WTC11 (cell line): ENCODE results near the gene NLRP14. TPM values are rescaled to one million over a fixed set of nuclear protein-coding genes. Genes with fewer than 3 reads are reported as not detected.

Experiments
- ATAC-seq: fragments of 200-7000 bp; cut with Tn5 transposase; 2 replicates; pipeline ENCODE4 v1.10.0; 2021; ENCODE audit warnings: mild to moderate bottlenecking, moderate library complexity
- CTCF ChIA-PET: fragments of 300-600 bp; sonication (Branson Sonifier 250); formaldehyde crosslinking; loops from one replicate; lab custom pipeline; 2021; ENCODE audit warnings: antibody characterized with exemption; lab: Charles Lee
- POLR2A ChIA-PET: fragments of 350-600 bp; sonication (Branson Sonifier 250); formaldehyde crosslinking; loops from one replicate; lab custom pipeline; 2021; ENCODE audit warnings: antibody characterized with exemption; lab: Charles Lee
- DNase-seq: peaks from one replicate; pipeline ENCODE4 v3.0.0; 2021; ENCODE audit warnings: low spot score
- H3K27ac Mint-ChIP-seq: 2 replicates; pipeline ENCODE4 v1.8.0; 2021; ENCODE audit warnings: mixed read lengths
- H3K27me3 Mint-ChIP-seq: 2 replicates; pipeline ENCODE4 v1.8.0; 2021; ENCODE audit warnings: low read depth, mild to moderate bottlenecking, moderate library complexity, mixed read lengths
- H3K36me3 Mint-ChIP-seq: 2 replicates; pipeline ENCODE4 v1.8.0; 2021; ENCODE audit warnings: mixed read lengths
- H3K4me1 Mint-ChIP-seq: 2 replicates; pipeline ENCODE4 v1.8.0; 2022; ENCODE audit warnings: mixed read lengths
- H3K4me3 Mint-ChIP-seq: 2 replicates; pipeline ENCODE4 v1.8.0; 2021; ENCODE audit warnings: mild to moderate bottlenecking, moderate library complexity, mixed read lengths
- H3K9me3 Mint-ChIP-seq: 2 replicates; pipeline ENCODE4 v1.8.0; 2021; ENCODE audit warnings: mixed read lengths
- CREB1 ChIP-seq: sonication (generic); formaldehyde crosslinking; IDR thresholded peaks from 2 replicates; pipeline ENCODE4 v1.8.0; 2023; ENCODE audit warnings: mild to moderate bottlenecking, missing genetic modification reagents
- CREM ChIP-seq: sonication (generic); formaldehyde crosslinking; IDR thresholded peaks from 2 replicates; pipeline ENCODE4 v1.8.1; 2022; ENCODE audit warnings: mild to moderate bottlenecking, missing genetic modification reagents, moderate library complexity
- GABPB1 ChIP-seq: sonication (generic); formaldehyde crosslinking; IDR thresholded peaks from 2 replicates; pipeline ENCODE4 v1.8.1; 2023; ENCODE audit warnings: mild to moderate bottlenecking, missing genetic modification reagents
- GRHL2 ChIP-seq: fragments of 250-450 bp; sonication (Bioruptor Pico); IDR thresholded peaks from 2 replicates; pipeline ENCODE4 v1.8.0; 2022; ENCODE audit warnings: mild to moderate bottlenecking, moderate library complexity; ENCODE audit not compliant: insufficient replicate concordance, severe bottlenecking
- JAZF1 ChIP-seq: fragments of 250-450 bp; sonication (Bioruptor Pico); IDR thresholded peaks from 2 replicates; pipeline ENCODE4 v1.9.0; 2021; ENCODE audit warnings: moderate library complexity, mild to moderate bottlenecking, inconsistent platforms
- JUN ChIP-seq: sonication (generic); formaldehyde crosslinking; IDR thresholded peaks from 2 replicates; pipeline ENCODE4 v1.8.0; 2023; ENCODE audit warnings: mild to moderate bottlenecking, missing genetic modification reagents
- NR2C2 ChIP-seq: sonication (generic); formaldehyde crosslinking; IDR thresholded peaks from 2 replicates; pipeline ENCODE4 v1.8.0; 2022; ENCODE audit warnings: mild to moderate bottlenecking, missing genetic modification reagents
- NR3C1 ChIP-seq: sonication (generic); formaldehyde crosslinking; conservative IDR thresholded peaks from 2 replicates; pipeline ENCODE4 v1.8.1; 2023; ENCODE audit warnings: low read depth, mild to moderate bottlenecking, missing genetic modification reagents
- TP53 ChIP-seq: sonication (generic); formaldehyde crosslinking; IDR thresholded peaks from 2 replicates; pipeline ENCODE4 v1.8.1; 2023; ENCODE audit warnings: mild to moderate bottlenecking, missing genetic modification reagents
- ZNF219 ChIP-seq: sonication (generic); formaldehyde crosslinking; IDR thresholded peaks from 2 replicates; pipeline ENCODE4 v1.8.0; 2023; ENCODE audit warnings: missing genetic modification reagents, mild to moderate bottlenecking, borderline replicate concordance
- ZNF396 ChIP-seq: fragments of 250-450 bp; sonication (Bioruptor Pico); IDR thresholded peaks from 2 replicates; pipeline ENCODE4 v1.8.0; 2021; ENCODE audit warnings: mild to moderate bottlenecking, moderate library complexity, borderline replicate concordance
- ZNF416 ChIP-seq: fragments of 250-450 bp; sonication (Bioruptor Pico); IDR thresholded peaks from 2 replicates; pipeline ENCODE4 v1.9.0; 2021; ENCODE audit warnings: mild to moderate bottlenecking, inconsistent platforms
- total RNA-seq: library from RNA; stranded (reverse); gene quantifications from 3 replicates; pipeline ENCODE4 v1.2.3, GENCODE V29; 2021
- TF ChIP-seq, protein P1 (sequence below): fragments of 250-450 bp; sonication (Bioruptor Pico); IDR thresholded peaks from 2 replicates; pipeline ENCODE4 v1.9.0; 2021; ENCODE audit warnings: mild to moderate bottlenecking, borderline replicate concordance
- TF ChIP-seq, protein P2 (sequence below): sonication (generic); formaldehyde crosslinking; IDR thresholded peaks from 2 replicates; pipeline ENCODE4 v1.8.0; 2022; ENCODE audit warnings: mild to moderate bottlenecking, missing genetic modification reagents
- TF ChIP-seq, protein P3 (sequence below): sonication (generic); formaldehyde crosslinking; IDR thresholded peaks from 2 replicates; pipeline ENCODE4 v1.8.1; 2023; ENCODE audit warnings: mild to moderate bottlenecking, missing genetic modification reagents
- TF ChIP-seq, protein P4 (sequence below): sonication (generic); formaldehyde crosslinking; IDR thresholded peaks from 2 replicates; pipeline ENCODE4 v1.8.1; 2022; ENCODE audit warnings: low read depth, mild to moderate bottlenecking, moderate library complexity, missing genetic modification reagents, borderline replicate concordance
- TF ChIP-seq, protein P5 (sequence below): sonication (generic); formaldehyde crosslinking; IDR thresholded peaks from 2 replicates; pipeline ENCODE4 v1.8.0; 2023; ENCODE audit warnings: mild to moderate bottlenecking, missing genetic modification reagents

The NLRP14 gene
- total RNA-seq, 1 experiment from 2014 or later, result 0.07 TPM

DNA sequence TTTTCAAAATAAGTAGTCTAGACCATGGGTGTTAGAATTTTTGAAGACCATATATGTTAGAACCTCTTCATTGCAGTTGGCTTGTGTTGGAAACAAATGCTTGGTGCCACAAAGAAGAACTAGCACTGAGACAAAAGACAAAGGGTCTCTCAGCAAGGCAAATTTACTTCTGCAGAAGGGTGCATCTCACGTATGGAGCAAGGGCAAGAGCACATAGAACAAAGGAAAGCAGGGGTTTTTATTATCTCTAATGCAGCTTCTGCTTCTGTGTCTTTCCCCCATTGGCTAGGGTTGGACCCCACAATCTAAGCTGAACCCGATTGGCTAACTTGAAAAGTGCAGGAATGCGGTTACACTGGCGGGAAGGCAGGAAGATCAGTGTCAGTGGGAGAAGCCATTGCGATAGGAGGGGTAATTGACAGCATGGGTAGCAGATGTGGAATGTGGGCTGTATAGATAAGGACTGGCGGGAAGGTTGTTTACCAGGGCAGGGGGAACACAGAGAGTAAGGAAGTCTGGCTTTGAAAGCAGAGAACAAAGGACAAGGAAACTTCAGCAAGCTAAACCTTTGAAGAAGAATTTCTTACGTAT lies 59.4 kb downstream of the NLRP14 start (continued):
- TF ChIP-seq, protein P1, sequence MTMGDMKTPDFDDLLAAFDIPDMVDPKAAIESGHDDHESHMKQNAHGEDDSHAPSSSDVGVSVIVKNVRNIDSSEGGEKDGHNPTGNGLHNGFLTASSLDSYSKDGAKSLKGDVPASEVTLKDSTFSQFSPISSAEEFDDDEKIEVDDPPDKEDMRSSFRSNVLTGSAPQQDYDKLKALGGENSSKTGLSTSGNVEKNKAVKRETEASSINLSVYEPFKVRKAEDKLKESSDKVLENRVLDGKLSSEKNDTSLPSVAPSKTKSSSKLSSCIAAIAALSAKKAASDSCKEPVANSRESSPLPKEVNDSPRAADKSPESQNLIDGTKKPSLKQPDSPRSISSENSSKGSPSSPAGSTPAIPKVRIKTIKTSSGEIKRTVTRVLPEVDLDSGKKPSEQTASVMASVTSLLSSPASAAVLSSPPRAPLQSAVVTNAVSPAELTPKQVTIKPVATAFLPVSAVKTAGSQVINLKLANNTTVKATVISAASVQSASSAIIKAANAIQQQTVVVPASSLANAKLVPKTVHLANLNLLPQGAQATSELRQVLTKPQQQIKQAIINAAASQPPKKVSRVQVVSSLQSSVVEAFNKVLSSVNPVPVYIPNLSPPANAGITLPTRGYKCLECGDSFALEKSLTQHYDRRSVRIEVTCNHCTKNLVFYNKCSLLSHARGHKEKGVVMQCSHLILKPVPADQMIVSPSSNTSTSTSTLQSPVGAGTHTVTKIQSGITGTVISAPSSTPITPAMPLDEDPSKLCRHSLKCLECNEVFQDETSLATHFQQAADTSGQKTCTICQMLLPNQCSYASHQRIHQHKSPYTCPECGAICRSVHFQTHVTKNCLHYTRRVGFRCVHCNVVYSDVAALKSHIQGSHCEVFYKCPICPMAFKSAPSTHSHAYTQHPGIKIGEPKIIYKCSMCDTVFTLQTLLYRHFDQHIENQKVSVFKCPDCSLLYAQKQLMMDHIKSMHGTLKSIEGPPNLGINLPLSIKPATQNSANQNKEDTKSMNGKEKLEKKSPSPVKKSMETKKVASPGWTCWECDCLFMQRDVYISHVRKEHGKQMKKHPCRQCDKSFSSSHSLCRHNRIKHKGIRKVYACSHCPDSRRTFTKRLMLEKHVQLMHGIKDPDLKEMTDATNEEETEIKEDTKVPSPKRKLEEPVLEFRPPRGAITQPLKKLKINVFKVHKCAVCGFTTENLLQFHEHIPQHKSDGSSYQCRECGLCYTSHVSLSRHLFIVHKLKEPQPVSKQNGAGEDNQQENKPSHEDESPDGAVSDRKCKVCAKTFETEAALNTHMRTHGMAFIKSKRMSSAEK (CRISPR knock-in tag), result no peak
- no peak for TF ChIP-seq ZNF396 (CRISPR knock-in tag)
- no peak for TF ChIP-seq ZNF219 (CRISPR knock-in tag)
- TF ChIP-seq NR2C2, result no peak
- TF ChIP-seq, protein P2, sequence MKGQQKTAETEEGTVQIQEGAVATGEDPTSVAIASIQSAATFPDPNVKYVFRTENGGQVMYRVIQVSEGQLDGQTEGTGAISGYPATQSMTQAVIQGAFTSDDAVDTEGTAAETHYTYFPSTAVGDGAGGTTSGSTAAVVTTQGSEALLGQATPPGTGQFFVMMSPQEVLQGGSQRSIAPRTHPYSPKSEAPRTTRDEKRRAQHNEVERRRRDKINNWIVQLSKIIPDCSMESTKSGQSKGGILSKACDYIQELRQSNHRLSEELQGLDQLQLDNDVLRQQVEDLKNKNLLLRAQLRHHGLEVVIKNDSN, result no peak
- TF ChIP-seq, protein P3, sequence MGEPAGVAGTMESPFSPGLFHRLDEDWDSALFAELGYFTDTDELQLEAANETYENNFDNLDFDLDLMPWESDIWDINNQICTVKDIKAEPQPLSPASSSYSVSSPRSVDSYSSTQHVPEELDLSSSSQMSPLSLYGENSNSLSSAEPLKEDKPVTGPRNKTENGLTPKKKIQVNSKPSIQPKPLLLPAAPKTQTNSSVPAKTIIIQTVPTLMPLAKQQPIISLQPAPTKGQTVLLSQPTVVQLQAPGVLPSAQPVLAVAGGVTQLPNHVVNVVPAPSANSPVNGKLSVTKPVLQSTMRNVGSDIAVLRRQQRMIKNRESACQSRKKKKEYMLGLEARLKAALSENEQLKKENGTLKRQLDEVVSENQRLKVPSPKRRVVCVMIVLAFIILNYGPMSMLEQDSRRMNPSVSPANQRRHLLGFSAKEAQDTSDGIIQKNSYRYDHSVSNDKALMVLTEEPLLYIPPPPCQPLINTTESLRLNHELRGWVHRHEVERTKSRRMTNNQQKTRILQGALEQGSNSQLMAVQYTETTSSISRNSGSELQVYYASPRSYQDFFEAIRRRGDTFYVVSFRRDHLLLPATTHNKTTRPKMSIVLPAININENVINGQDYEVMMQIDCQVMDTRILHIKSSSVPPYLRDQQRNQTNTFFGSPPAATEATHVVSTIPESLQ, result no peak
- no peak for TF ChIP-seq GRHL2
- TF ChIP-seq, all 79 proteins: peak for 0

DNA sequence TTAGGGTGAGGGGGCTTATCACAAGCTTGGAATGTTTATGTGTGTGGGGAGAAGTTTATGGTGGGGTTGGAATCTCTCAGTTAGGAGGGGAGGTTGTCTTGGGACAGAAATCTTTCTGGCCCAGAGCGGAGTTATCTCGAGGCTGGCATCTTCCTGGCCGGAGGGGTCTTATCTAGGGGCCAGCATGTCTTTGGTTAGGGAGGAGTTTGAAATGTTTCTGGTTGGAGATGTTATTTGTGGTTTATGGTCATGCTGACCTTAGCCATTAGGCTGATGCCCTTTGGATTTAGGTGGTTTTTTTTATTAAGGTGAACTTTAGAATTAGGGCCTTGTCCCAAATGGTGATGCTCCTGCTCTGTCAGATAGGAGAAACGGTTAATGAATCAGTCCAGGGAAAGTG lies 60.6 kb downstream of the NLRP14 start:
- H3K4me3 Mint-ChIP-seq, result no peak overlapping the region
- H3K4me1 Mint-ChIP-seq, result peaks cover 25% of the 10 kb centered on the region
- ATAC-seq (no peak), DNase-seq (no peak)
- no peak overlapping the region for H3K27ac Mint-ChIP-seq
- POLR2A ChIA-PET, result no interaction called here
- no peaks in the 10 kb centered on the region; the same call in 1 of the 2 replicates for H3K27me3 Mint-ChIP-seq
- no peak for TF ChIP-seq CREM
- TF ChIP-seq, protein P4, sequence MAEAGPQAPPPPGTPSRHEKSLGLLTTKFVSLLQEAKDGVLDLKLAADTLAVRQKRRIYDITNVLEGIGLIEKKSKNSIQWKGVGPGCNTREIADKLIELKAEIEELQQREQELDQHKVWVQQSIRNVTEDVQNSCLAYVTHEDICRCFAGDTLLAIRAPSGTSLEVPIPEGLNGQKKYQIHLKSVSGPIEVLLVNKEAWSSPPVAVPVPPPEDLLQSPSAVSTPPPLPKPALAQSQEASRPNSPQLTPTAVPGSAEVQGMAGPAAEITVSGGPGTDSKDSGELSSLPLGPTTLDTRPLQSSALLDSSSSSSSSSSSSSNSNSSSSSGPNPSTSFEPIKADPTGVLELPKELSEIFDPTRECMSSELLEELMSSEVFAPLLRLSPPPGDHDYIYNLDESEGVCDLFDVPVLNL (CRISPR knock-in tag), result no peak
- H3K9me3 Mint-ChIP-seq, result peaks cover 41% of the 10 kb centered on the region
- CTCF ChIA-PET, result no interaction called here
- H3K36me3 Mint-ChIP-seq, result peaks cover 31% of the 10 kb centered on the region

DNA sequence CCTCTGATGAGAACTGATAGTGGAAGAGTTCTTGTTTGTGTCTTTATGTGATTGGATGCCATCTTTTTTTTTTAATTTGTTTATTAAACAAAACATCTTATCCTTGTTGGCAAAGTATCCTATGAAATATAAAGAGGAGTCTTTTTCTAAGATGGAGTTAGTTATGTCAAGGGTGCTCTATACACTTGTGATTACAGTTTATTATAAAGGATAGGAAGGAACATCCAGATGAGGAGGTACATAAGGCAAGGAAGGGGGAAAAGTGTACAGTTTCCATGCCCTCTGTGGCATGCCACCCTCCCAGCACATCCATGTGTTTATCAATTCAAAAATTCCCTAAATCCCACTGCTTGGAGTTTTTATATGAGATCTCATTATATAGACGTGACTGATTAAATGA lies 61.2 kb downstream of the NLRP14 start:
- peaks cover 31% of the 10 kb centered on the region for H3K36me3 Mint-ChIP-seq
- no peak for TF ChIP-seq CREB1
- TF ChIP-seq JAZF1, result no peak
- TF ChIP-seq GABPB1 (CRISPR knock-in tag), result no peak
- no peak for TF ChIP-seq TP53 (CRISPR knock-in tag)
- TF ChIP-seq NR3C1 (CRISPR knock-in tag), result no peak
- no peak for TF ChIP-seq JUN (CRISPR knock-in tag)
- TF ChIP-seq, protein P1 (CRISPR knock-in tag), result no peak
- no peak for TF ChIP-seq ZNF416 (CRISPR knock-in tag)
- TF ChIP-seq, protein P5, sequence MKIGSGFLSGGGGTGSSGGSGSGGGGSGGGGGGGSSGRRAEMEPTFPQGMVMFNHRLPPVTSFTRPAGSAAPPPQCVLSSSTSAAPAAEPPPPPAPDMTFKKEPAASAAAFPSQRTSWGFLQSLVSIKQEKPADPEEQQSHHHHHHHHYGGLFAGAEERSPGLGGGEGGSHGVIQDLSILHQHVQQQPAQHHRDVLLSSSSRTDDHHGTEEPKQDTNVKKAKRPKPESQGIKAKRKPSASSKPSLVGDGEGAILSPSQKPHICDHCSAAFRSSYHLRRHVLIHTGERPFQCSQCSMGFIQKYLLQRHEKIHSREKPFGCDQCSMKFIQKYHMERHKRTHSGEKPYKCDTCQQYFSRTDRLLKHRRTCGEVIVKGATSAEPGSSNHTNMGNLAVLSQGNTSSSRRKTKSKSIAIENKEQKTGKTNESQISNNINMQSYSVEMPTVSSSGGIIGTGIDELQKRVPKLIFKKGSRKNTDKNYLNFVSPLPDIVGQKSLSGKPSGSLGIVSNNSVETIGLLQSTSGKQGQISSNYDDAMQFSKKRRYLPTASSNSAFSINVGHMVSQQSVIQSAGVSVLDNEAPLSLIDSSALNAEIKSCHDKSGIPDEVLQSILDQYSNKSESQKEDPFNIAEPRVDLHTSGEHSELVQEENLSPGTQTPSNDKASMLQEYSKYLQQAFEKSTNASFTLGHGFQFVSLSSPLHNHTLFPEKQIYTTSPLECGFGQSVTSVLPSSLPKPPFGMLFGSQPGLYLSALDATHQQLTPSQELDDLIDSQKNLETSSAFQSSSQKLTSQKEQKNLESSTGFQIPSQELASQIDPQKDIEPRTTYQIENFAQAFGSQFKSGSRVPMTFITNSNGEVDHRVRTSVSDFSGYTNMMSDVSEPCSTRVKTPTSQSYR (CRISPR knock-in tag), result no peak

More for the DNA sequence above, 61.2 kb downstream of the NLRP14 start:
- no peak for ATAC-seq
- Mint-ChIP-seq H3K27me3 (no peaks in the 10 kb centered on the region; the same call in 1 of the 2 replicates), H3K4me3 (no peak overlapping the region), H3K4me1 (peaks cover 24% of the 10 kb centered on the region), H3K27ac (no peak overlapping the region), H3K9me3 (peaks cover 41% of the 10 kb centered on the region)
- ChIA-PET CTCF (no interaction called here), POLR2A (no interaction called here)
- DNase-seq, result no peak
